ENCODE results near the gene G2E3.

Gene G2E3

DNA sequence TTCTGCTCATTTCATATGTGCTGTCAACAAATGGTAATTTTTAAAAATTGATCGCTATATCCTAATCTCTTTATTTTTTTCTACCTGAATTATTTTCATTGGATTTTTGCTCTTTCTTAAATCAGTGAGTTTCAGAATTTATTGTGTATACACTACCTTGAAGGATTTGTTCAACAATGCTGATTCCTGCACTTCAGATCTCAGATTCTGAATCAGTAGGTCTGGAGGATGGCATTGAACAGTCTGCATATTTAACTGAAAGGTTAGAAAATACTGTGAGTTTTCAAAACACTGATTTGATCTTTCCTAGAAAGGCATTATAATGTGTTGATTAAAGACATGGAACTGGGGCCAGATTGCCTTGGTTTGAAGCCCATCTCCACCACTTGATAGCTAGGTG lies 1.6 kb downstream of the G2E3 start:
- TF ChIP-seq, protein P1, sequence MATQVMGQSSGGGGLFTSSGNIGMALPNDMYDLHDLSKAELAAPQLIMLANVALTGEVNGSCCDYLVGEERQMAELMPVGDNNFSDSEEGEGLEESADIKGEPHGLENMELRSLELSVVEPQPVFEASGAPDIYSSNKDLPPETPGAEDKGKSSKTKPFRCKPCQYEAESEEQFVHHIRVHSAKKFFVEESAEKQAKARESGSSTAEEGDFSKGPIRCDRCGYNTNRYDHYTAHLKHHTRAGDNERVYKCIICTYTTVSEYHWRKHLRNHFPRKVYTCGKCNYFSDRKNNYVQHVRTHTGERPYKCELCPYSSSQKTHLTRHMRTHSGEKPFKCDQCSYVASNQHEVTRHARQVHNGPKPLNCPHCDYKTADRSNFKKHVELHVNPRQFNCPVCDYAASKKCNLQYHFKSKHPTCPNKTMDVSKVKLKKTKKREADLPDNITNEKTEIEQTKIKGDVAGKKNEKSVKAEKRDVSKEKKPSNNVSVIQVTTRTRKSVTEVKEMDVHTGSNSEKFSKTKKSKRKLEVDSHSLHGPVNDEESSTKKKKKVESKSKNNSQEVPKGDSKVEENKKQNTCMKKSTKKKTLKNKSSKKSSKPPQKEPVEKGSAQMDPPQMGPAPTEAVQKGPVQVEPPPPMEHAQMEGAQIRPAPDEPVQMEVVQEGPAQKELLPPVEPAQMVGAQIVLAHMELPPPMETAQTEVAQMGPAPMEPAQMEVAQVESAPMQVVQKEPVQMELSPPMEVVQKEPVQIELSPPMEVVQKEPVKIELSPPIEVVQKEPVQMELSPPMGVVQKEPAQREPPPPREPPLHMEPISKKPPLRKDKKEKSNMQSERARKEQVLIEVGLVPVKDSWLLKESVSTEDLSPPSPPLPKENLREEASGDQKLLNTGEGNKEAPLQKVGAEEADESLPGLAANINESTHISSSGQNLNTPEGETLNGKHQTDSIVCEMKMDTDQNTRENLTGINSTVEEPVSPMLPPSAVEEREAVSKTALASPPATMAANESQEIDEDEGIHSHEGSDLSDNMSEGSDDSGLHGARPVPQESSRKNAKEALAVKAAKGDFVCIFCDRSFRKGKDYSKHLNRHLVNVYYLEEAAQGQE (IDR thresholded peaks at IDR 0.05; ENCODE audit: insufficient read depth in 1 of 2, low read depth in 2 of 2, low read length in 2 of 2): no peak
- no peak for TF ChIP-seq SIN3A (IDR thresholded peaks at IDR 0.05; ENCODE audit: borderline replicate concordance, insufficient read depth, low read length)
- no peak for TF ChIP-seq FOXP2 (optimal IDR thresholded peaks at IDR 0.05; ENCODE audit: borderline replicate concordance, extremely low read depth, extremely low read length, insufficient read depth)
- no peak for TF ChIP-seq TAF1 (IDR thresholded peaks at IDR 0.05; ENCODE audit: borderline replicate concordance, insufficient read depth, low read length)
- TF ChIP-seq POLR2AphosphoS5 (IDR thresholded peaks at IDR 0.05; ENCODE audit: low read depth, low read length): no peak

DNA sequence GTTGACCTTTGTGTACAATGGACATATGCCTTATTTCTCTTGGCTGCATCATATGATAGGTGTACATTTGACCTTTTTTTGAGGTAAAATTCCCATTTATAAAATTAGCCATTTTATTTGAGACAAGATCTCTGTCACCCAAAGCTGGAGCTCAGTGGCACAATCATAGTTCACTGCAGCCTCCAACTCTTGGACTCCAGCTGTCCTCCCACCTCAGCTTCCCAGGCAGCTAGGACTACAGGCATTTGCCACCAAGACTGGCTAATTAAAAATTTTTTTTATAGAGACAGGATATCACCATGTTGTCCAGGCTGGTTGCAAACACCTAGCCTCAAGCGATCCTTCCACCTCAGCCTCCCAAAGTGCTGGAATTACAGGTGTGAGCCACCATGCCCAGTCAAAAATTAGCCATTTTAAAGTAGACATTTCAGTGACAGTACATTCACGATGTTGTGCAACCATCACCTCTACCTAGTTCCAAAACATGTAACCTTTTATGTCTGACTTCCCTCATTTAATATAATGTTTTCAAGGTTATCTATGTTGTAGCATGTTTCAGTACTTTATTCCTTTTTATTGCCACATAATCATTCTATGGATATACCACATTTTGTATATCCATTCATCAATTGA lies 5.4 kb downstream of the G2E3 start:
- TF ChIP-seq SIN3A (IDR thresholded peaks at IDR 0.05; ENCODE audit: borderline replicate concordance, insufficient read depth, low read length) (no peak), FOXP2 (optimal IDR thresholded peaks at IDR 0.05; ENCODE audit: borderline replicate concordance, extremely low read depth, extremely low read length, insufficient read depth) (no peak), POLR2AphosphoS5 (IDR thresholded peaks at IDR 0.05; ENCODE audit: low read depth, low read length) (no peak)

DNA sequence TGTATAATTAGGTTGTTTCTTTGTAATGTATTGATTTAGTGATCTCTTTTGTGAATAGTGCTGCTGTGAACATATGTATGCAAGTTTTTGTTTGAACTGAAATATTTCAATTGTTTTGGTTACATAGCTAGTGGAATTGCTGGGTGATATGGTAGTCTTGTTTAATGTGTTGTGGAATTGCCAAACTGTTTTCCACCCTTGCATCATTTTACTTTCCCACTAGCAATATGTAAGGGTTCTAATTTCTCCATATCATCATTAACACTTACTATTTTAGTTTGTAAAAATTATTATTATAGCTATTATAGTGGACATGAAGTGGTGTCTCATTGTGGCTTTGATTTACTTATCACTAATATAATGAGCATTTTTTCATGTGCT lies 5.9 kb downstream of the G2E3 start:
- TF ChIP-seq SIN3A (IDR thresholded peaks at IDR 0.05; ENCODE audit: borderline replicate concordance, insufficient read depth, low read length): no peak
- TF ChIP-seq, protein P1 (IDR thresholded peaks at IDR 0.05; ENCODE audit: insufficient read depth in 1 of 2, low read depth in 2 of 2, low read length in 2 of 2): no peak
- TF ChIP-seq FOXP2 (optimal IDR thresholded peaks at IDR 0.05; ENCODE audit: borderline replicate concordance, extremely low read depth, extremely low read length, insufficient read depth): no peak
- TF ChIP-seq POLR2AphosphoS5 (IDR thresholded peaks at IDR 0.05; ENCODE audit: low read depth, low read length): no peak
- no peak for TF ChIP-seq TAF1 (IDR thresholded peaks at IDR 0.05; ENCODE audit: borderline replicate concordance, insufficient read depth, low read length)

DNA sequence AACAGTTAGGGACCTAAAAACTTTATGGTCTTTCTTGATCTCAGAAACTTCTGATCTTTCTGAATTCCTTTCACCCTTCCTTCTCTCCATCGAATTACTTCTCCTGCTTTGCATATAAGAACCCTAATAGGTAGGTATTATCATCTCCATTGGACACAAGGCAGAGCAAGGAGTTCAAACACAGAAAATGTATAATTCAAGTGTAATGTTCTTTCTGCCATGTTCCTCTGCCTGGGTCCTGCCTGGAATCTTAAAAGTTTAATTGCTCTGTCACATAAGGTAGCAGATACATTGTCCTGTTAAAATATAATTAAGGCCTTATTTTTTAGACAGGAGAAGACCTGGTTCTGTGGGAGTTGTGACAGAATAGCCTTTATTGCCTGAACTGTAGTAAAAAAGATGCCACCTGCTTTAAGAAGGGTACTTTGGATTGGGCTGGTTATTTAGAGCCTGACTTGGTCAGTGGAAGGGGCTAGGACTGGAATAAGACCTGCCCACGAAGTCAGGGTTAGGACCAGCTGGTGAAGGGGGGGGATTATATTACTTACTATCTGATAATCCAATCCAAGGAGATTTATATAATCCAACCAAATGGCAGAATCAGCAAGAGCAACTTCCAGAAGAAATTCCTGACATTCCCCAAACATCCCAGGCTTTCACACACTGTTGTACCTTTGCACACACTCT lies 10.4 kb downstream of the G2E3 start:
- TF ChIP-seq SIN3A (IDR thresholded peaks at IDR 0.05; ENCODE audit: borderline replicate concordance, insufficient read depth, low read length) (no peak), TAF1 (IDR thresholded peaks at IDR 0.05; ENCODE audit: borderline replicate concordance, insufficient read depth, low read length) (no peak), FOXP2 (optimal IDR thresholded peaks at IDR 0.05; ENCODE audit: borderline replicate concordance, extremely low read depth, extremely low read length, insufficient read depth) (no peak), POLR2AphosphoS5 (IDR thresholded peaks at IDR 0.05; ENCODE audit: low read depth, low read length) (no peak)
- TF ChIP-seq, protein P1 (IDR thresholded peaks at IDR 0.05; ENCODE audit: insufficient read depth in 1 of 2, low read depth in 2 of 2, low read length in 2 of 2): no peak

DNA sequence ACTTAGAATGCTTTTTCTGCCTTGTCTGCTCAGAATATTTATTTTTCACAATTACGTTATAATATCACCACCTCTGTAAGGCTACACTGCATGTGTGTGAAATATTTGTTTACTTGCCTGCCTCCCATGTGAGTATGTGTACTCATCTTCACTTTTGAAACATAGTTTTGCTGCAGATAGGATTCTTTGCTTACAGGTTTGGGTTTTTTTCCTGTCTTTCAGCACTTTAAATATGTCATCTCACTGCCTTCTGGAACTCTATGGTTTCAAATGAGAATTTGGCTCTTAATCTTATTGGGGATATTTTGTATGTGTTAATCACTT lies 10.9 kb downstream of the G2E3 start:
- TF ChIP-seq SIN3A (IDR thresholded peaks at IDR 0.05; ENCODE audit: borderline replicate concordance, insufficient read depth, low read length): no peak
- no peak for TF ChIP-seq FOXP2 (optimal IDR thresholded peaks at IDR 0.05; ENCODE audit: borderline replicate concordance, extremely low read depth, extremely low read length, insufficient read depth)
- TF ChIP-seq, protein P1 (IDR thresholded peaks at IDR 0.05; ENCODE audit: insufficient read depth in 1 of 2, low read depth in 2 of 2, low read length in 2 of 2): no peak
- no peak for TF ChIP-seq TAF1 (IDR thresholded peaks at IDR 0.05; ENCODE audit: borderline replicate concordance, insufficient read depth, low read length)
- no peak for TF ChIP-seq POLR2AphosphoS5 (IDR thresholded peaks at IDR 0.05; ENCODE audit: low read depth, low read length)

Measured in PFSK-1 (cell line).